ENCODE measurements around the gene ETV2.

GRCh38 chr19:35656700-35657099, 15.2 kb downstream of the ETV2 start:
- TF ChIP-seq, protein P1, sequence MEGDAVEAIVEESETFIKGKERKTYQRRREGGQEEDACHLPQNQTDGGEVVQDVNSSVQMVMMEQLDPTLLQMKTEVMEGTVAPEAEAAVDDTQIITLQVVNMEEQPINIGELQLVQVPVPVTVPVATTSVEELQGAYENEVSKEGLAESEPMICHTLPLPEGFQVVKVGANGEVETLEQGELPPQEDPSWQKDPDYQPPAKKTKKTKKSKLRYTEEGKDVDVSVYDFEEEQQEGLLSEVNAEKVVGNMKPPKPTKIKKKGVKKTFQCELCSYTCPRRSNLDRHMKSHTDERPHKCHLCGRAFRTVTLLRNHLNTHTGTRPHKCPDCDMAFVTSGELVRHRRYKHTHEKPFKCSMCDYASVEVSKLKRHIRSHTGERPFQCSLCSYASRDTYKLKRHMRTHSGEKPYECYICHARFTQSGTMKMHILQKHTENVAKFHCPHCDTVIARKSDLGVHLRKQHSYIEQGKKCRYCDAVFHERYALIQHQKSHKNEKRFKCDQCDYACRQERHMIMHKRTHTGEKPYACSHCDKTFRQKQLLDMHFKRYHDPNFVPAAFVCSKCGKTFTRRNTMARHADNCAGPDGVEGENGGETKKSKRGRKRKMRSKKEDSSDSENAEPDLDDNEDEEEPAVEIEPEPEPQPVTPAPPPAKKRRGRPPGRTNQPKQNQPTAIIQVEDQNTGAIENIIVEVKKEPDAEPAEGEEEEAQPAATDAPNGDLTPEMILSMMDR (IDR thresholded peaks at IDR 0.05), result no peak
- TF ChIP-seq POLR2A (IDR thresholded peaks at IDR 0.05), result no peak

Data from adrenal gland (tissue), 5 donors.